ENCODE measurements around the gene LRRC2. TPM values are rescaled to one million over a fixed set of nuclear protein-coding genes. Genes with fewer than 3 reads are reported as not detected.

The LRRC2 gene
- total and polyA plus RNA-seq, 2 of the 13 experiments (the other 11 are each of a cell fraction or from before 2014, with no cell fraction given) = 0.27 to 0.58 TPM

- TF ChIP-seq NFAT5 (CRISPR knock-in tag; IDR thresholded peaks at IDR 0.05) (no peak), ZNF138 (CRISPR knock-in tag; IDR thresholded peaks at IDR 0.05; ENCODE audit: low read depth) (no peak), ZNF768 (CRISPR knock-in tag; IDR thresholded peaks at IDR 0.05) (no peak), MXD3 (CRISPR knock-in tag; IDR thresholded peaks at IDR 0.05) (no peak), E2F1 (CRISPR knock-in tag; IDR thresholded peaks at IDR 0.05) (no peak), ZNF224 (CRISPR knock-in tag; IDR thresholded peaks at IDR 0.05) (no peak), GTF2F1 (IDR thresholded peaks at IDR 0.05; ENCODE audit: low read length) (no peak), ATRX (CRISPR knock-in tag; IDR thresholded peaks at IDR 0.05; ENCODE audit: borderline replicate concordance) (no peak), ATF3 (CRISPR knock-in tag; IDR thresholded peaks at IDR 0.05) (no peak), ZNF691 (CRISPR knock-in tag; IDR thresholded peaks at IDR 0.05; ENCODE audit: borderline replicate concordance, low read depth) (no peak), PHF20 (CRISPR knock-in tag; IDR thresholded peaks at IDR 0.05) (no peak), SYNCRIP (IDR thresholded peaks at IDR 0.05; ENCODE audit: insufficient read depth, low read depth, low read length) (no peak), PAXIP1 (CRISPR knock-in tag; conservative IDR thresholded peaks at IDR 0.05) (no peak), ZBTB7B (CRISPR knock-in tag; IDR thresholded peaks at IDR 0.05) (no peak), KDM4B (CRISPR knock-in tag; IDR thresholded peaks at IDR 0.05) (no peak)
Measured at GRCh38 chr3:46468753-46469600, 97.1 kb downstream of the LRRC2 start (continued).

Measured in HepG2 (cell line).